Endodermal cell (in vitro differentiated cells): ENCODE measurements around the gene COL23A1. TPM values are rescaled to one million over a fixed set of nuclear protein-coding genes. Genes with fewer than 3 reads are reported as not detected.

Experiments
- DNase-seq: peaks from one replicate; pipeline ENCODE4 v3.0.0-alpha.2; 2017
- H3K27ac ChIP-seq: 2 replicates; pipeline ENCODE4 v1.5.1; 2013; ENCODE audit warnings: mild to moderate bottlenecking, low read depth, low read length, moderate library complexity
- H3K27me3 ChIP-seq: 2 replicates; pipeline ENCODE4 v1.6.1; 2013; ENCODE audit warnings: mild to moderate bottlenecking, low read length, moderate library complexity; ENCODE audit not compliant: insufficient read depth, control insufficient read depth, poor library complexity, severe bottlenecking
- H3K36me3 ChIP-seq: 2 replicates; pipeline ENCODE4 v1.7.0; 2013; ENCODE audit warnings: mild to moderate bottlenecking, low read length, moderate library complexity; ENCODE audit not compliant: control insufficient read depth, insufficient read depth
- H3K4me1 ChIP-seq: one replicate; pipeline ENCODE4 v1.7.0; 2013; ENCODE audit warnings: low read length; ENCODE audit not compliant: control insufficient read depth, insufficient read depth
- H3K4me3 ChIP-seq: 2 replicates; pipeline ENCODE4 v1.5.1; 2013; ENCODE audit warnings: mild to moderate bottlenecking, low read length, moderate library complexity
- H3K9ac ChIP-seq: 2 replicates; pipeline ENCODE4 v1.6.1; 2013; ENCODE audit warnings: mild to moderate bottlenecking, low read length, moderate library complexity; ENCODE audit not compliant: poor library complexity, severe bottlenecking; ENCODE audit errors: extremely low read depth
- H3K9me3 ChIP-seq: 2 replicates; pipeline ENCODE4 v1.6.1; 2013; ENCODE audit warnings: mild to moderate bottlenecking, low read length, moderate library complexity; ENCODE audit not compliant: control insufficient read depth
- H3K27ac Mint-ChIP-seq: 2 replicates; pipeline ENCODE4 v1.8.0; 2020; ENCODE audit warnings: mixed read lengths
- H3K27me3 Mint-ChIP-seq: 2 replicates; pipeline ENCODE4 v1.8.0; 2021; ENCODE audit warnings: mild to moderate bottlenecking, mixed read lengths; ENCODE audit not compliant: insufficient read depth
- H3K36me3 Mint-ChIP-seq: 2 replicates; pipeline ENCODE4 v1.8.0; 2020; ENCODE audit warnings: low read depth, mixed read lengths
- H3K4me1 Mint-ChIP-seq: 2 replicates; pipeline ENCODE4 v1.8.0; 2020; ENCODE audit warnings: mixed read lengths
- H3K4me3 Mint-ChIP-seq: 2 replicates; pipeline ENCODE4 v1.8.0; 2020; ENCODE audit warnings: mild to moderate bottlenecking, moderate library complexity, mixed read lengths
- H3K9me3 Mint-ChIP-seq: 2 replicates; pipeline ENCODE4 v1.8.0; 2020; ENCODE audit warnings: mild to moderate bottlenecking, mixed read lengths
- CTCF ChIP-seq: fragments of 200-600 bp; sonication (generic); conservative IDR thresholded peaks from 2 replicates; pipeline ENCODE4 v1.5.0; 2021; ENCODE audit warnings: antibody characterized with exemption, mild to moderate bottlenecking
- WGBS, 2 experiments: methylation state at CpG; one replicate each; pipeline versions ENCODE4 v1.1.5 to v1.1.7; 2013; ENCODE audit warnings: missing lambda C conversion rate in 2 of 2, mixed read lengths in 1 of 2; ENCODE audit not compliant: insufficient coverage in 1 of 2, insufficient read length in 1 of 2; 5-methylcytosine and 5-hydroxymethylcytosine counted together
- total RNA-seq, 2 donors: library from RNA; stranded (reverse); fragmentation: NEBNext Ultra II Directional in 1 of 2; extraction: Animal tissue kit (Norgen Biotek cat#: 25700) in 1 of 2; gene quantifications; 2 replicates in 1 of 2; 3 replicates in 1 of 2; pipeline ENCODE4 v1.2.1, GENCODE V29; 2021

The COL23A1 gene
- total RNA-seq, 2 donors from 2014 or later: 50.2 to 71.3 TPM

GRCh38 chr5:178421128-178421527 is 169.1 kb downstream of the COL23A1 start:
- Mint-ChIP-seq H3K4me1 (peaks cover 40% of the 10 kb centered on the region), H3K4me3 (no peak overlapping the region), H3K27me3 (no peaks in the 10 kb centered on the region), H3K27ac (peak overlapping the region; percentile 40), H3K9me3 (no peaks in the 10 kb centered on the region), H3K36me3 (no peaks in the 10 kb centered on the region)
- no peaks in the 10 kb centered on the region for H3K36me3 ChIP-seq
- DNase-seq: peak; percentile 33
- H3K4me3 ChIP-seq: no peak overlapping the region
- no peak for TF ChIP-seq CTCF
- peak overlapping the region; percentile 12 for H3K27ac ChIP-seq
- no peaks in the 10 kb centered on the region for H3K27me3 ChIP-seq
- no peaks in the 10 kb centered on the region for H3K9me3 ChIP-seq
- 78 to 89% methylated on average over 3 to 5 of the region's 5 CpGs for WGBS, 2 experiments
- H3K4me1 ChIP-seq: peaks cover 6% of the 10 kb centered on the region
- H3K9ac ChIP-seq: no peak overlapping the region

DNA sequence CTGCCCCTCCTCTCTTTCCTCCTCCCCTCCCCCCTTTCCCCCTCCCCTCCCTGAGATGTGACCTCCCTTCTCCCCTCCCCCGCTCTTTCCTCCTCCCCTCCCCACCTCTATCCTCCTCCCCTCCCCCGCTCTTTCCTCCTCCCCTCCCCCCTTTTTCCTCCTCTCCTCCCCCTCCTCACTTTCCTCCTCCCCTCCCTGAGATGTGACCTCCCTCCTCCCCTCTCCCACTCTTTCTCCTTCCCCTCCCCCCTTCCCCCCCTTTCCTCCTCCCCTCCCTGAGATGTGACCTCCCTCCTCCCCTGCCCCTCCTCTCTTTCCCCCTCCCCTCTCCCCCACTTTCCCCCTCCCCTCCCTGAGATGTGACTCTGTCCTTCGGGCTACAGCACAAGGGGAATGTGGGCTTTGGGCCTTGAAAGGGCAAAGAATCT is 169.8 kb downstream of the COL23A1 start:
- Mint-ChIP-seq H3K27me3 (no peaks in the 10 kb centered on the region), H3K36me3 (no peaks in the 10 kb centered on the region), H3K9me3 (no peaks in the 10 kb centered on the region), H3K27ac (peak overlapping the region; percentile 13), H3K4me1 (peaks cover 40% of the 10 kb centered on the region), H3K4me3 (no peak overlapping the region)
- no peak for TF ChIP-seq CTCF
- DNase-seq: peak; percentile 67
- H3K9ac ChIP-seq: no peak overlapping the region
- WGBS, 2 experiments: 38% methylated on average over 1 of the region's 3 CpGs; no CpG with 5 or more reads in 1 of the 2 experiments
- peaks cover 6% of the 10 kb centered on the region for H3K4me1 ChIP-seq
- no peak overlapping the region for H3K4me3 ChIP-seq
- H3K9me3 ChIP-seq: no peaks in the 10 kb centered on the region
- H3K27ac ChIP-seq: peak overlapping the region; percentile 12
- no peaks in the 10 kb centered on the region for H3K36me3 ChIP-seq
- no peaks in the 10 kb centered on the region for H3K27me3 ChIP-seq

DNA sequence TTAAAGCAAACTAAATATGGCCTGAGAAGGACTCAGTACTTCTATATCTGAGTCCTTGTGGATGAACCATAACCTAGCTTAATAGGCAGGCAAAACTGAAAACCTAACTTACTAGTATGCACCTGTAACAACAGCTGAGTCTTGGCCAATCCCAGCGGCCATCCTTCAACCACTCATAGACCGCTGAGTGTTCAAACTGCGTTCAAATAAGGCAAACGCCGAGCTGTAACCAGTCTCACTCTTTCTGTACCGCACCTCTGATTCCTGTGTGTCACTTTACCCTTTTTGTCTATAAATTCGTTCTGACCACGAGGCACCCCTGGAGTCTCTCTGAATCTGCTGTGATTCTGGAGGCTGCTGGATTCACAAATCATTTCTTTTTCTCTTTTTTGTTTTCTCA is 170.5 kb downstream of the COL23A1 start:
- no peak overlapping the region for H3K4me3 Mint-ChIP-seq

More for the DNA sequence above, 170.5 kb downstream of the COL23A1 start:
- H3K27ac Mint-ChIP-seq: peak overlapping the region; percentile 19
- H3K9me3 Mint-ChIP-seq: no peaks in the 10 kb centered on the region
- H3K9me3 ChIP-seq: no peaks in the 10 kb centered on the region
- no peak overlapping the region for H3K27ac ChIP-seq
- H3K9ac ChIP-seq: no peak overlapping the region
- no peak for TF ChIP-seq CTCF
- H3K27me3 Mint-ChIP-seq: no peaks in the 10 kb centered on the region
- no peaks in the 10 kb centered on the region for H3K36me3 Mint-ChIP-seq
- 74% methylated on average over 8 of the region's 8 CpGs for WGBS, 2 experiments
- no peaks in the 10 kb centered on the region for H3K36me3 ChIP-seq
- H3K27me3 ChIP-seq: no peaks in the 10 kb centered on the region
- peaks cover 6% of the 10 kb centered on the region for H3K4me1 ChIP-seq
- peaks cover 40% of the 10 kb centered on the region for H3K4me1 Mint-ChIP-seq
- no peak for DNase-seq
- no peak overlapping the region for H3K4me3 ChIP-seq
